ENCODE measurements around the gene CLCN4.

CLCN4 gene

DNA sequence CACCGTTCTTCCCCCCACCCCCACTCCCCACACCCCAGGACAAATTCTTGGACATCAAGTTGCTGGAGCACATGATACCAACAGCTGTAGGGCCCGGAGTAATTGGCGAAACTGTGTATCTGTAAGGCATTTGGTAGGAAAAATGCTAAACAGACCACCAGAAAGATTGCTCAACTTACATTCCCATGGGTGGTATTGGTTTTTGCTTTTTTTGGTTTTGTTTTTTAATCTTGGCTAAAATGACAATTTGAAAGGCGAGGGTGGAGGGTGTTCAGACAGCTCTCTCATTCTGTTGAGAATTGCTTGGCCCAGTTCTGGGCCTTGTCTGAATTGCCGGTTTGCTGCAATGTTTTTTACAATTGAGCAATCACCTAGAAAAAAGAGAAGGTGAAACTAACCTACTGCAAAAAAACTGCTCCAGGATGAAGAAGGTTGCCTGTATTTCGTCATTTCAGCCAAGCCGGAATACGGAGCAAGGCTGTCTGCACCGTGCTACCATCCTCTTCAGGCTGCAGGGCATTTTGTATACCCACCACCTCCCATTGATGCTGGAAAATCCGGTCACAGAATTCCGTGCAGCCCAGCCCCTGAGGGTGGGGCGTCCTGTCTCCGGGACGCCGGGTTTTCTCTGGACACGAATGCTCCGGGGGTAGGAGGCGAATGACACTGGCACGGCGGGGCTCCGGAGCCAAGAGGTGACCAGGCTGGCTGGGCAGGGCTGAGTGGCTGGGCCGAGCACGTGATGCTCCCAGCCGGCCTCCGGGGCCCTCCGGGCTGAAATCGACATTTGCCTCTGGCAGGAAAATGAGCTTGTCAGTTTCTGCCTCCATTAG lies at the start of gene CLCN4:
Gene CLCN4 (plus strand): TSS at position 777 of the 833 bp plus-strand sequence. CDS start 28,058 bp downstream, outside the sequence.
- DNase-seq (ENCODE audit: low read depth) = no peak

GRCh38 chrX:10107483-10107882 lies 49.3 kb upstream of the CLCN4 start:
- DNase-seq (ENCODE audit: low read depth) = no peak

GRCh38 chrX:10108288-10108687 lies 48.5 kb upstream of the CLCN4 start:
- DNase-seq (ENCODE audit: low read depth) = no peak

DNA sequence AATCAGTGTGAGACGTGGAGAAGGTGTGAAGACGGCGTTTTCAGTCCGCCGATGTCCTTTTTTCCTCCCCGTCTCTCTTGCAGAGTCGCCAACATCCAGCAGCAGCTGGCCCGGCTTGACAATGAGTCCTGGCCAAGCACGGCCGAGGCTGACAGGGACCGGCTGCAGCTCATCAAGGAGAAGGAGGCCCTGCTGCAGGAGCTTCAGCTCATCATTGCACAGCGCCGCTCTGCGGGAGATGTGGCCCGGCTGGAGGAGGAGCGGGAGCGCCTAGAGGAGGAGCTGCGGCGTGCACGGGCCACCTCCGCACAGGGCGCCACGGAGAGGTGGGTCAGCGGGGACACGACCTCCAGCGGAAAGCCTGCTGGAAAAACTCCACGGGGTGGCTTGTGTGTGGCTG lies 47.1 kb upstream of the CLCN4 start:
- no peak for DNase-seq (ENCODE audit: low read depth)

- DNase-seq (ENCODE audit: low read depth) = no peak
These were observed 46.3 kb upstream of the CLCN4 start for GRCh38 chrX:10110316-10110935.

DNA sequence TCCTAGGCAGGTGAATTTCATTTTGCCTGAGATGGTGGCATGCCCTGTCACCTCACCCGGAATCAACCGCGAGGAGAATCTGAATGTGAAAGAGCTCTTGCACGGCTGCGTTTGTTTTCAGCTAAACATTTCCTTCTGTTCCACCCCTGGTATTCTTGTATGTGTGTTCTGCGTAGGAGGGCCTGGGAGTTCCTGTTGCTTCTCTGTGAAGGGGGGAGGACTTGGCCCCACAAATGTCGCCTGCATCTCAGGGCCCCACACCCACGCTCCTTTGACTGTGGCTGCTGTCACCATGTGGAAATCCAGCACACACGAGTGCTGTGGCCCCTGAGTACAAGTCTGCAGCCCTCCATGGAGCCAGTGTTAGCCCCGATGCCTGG lies 45.8 kb upstream of the CLCN4 start:
- peak; percentile 54 for DNase-seq (ENCODE audit: low read depth)

DNA sequence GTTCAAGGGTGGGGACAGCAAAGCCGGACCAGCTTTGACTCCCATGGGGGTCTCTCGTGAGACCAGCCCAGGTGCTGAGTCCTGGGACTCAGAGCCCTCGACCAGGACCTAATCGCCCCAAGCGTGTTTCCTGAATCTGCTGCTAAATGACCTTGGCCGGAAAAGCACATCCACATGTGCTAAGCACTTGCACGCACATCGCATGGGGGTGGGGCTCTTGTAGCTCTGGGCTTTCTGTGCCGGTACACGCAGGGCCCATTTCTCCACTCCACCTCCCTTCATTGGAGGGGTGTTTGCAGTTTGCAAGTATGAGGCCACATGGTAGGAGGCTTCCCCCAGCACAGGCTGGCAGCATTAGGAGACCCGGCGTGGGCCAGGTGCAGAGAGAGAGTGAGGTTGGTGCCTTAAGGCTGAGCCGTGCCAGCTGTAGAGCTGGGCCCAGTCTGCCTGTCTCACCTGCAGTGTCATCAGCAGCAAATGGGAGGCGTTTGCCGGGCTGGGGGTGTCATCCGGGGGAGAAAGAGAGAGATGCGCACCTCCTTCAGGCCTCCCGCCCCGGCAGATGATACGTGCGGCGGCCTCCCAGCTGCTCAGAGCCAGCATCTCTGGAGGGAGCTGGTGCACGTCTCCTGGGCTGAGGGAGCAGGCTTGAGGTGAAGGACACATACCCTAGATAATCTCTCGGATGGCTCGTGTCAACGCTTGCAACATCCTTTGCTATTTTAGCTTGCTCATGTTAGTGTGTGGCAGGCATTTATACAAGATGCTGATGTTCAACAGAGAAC lies 45.2 kb upstream of the CLCN4 start:
- peak; percentile 26 for DNase-seq (ENCODE audit: low read depth)

- no peak for DNase-seq (ENCODE audit: low read depth)
These were observed 44.3 kb upstream of the CLCN4 start for GRCh38 chrX:10112510-10112909.

- DNase-seq (ENCODE audit: low read depth) = no peak
These were observed 41.7 kb upstream of the CLCN4 start for GRCh38 chrX:10115082-10115481.

- no peak for DNase-seq (ENCODE audit: low read depth)
These were observed 39.5 kb upstream of the CLCN4 start for GRCh38 chrX:10117301-10117700.

GRCh38 chrX:10117864-10118377 lies 38.9 kb upstream of the CLCN4 start:
- DNase-seq (ENCODE audit: low read depth) = no peak

- no peak for DNase-seq (ENCODE audit: low read depth)
These were observed 38.2 kb upstream of the CLCN4 start for GRCh38 chrX:10118530-10118929.

DNA sequence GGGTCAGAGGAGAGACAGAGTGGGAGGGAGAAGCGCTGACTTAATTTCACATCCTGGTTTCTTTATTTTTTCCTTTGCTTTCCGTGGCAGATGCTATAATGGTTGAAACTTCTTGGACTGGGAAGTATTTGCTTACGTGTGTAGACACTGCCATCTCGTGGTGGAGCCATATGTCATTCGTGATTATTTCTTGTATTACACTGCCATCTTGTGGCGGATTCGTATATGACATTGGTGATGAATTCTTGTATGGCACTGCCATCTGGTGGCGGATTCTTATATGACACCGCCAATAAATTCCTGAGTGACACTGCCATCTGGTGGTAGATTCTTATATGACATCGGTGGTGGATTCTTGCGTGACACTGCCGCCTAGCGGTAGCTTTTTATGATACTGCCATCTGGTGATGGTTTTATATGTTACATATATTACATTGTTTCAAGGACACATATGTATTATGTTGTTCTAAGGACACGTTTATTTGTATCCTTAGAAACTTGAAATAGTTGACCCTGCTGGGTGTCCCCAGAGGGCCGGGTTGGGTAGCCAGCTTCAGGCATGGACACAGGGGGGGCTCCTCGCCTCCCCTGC lies 37.3 kb upstream of the CLCN4 start:
- peak; percentile 57 for DNase-seq (ENCODE audit: low read depth)

DNA sequence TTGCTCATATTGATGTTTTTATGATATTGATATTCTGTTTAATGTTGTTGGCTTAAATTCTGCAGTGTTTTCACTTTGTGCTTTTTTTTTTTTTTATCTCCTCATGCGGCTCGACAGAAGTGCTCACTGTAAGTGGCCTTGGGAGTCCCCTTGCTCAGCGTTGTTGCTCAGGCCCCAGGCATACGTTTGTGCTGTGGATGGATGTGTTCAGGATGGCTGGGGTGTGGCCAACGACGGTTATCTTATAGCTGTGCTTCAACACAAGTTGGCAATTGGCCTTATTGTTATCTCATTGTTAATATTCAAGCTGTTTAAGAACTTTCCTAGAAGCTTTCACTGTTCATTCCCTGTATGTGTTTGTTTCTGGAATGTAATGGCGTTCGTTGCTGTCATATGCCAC lies 36.4 kb upstream of the CLCN4 start:
- no peak for DNase-seq (ENCODE audit: low read depth)

GRCh38 chrX:10120828-10121227 lies 35.9 kb upstream of the CLCN4 start:
- DNase-seq (ENCODE audit: low read depth) = no peak

DNA sequence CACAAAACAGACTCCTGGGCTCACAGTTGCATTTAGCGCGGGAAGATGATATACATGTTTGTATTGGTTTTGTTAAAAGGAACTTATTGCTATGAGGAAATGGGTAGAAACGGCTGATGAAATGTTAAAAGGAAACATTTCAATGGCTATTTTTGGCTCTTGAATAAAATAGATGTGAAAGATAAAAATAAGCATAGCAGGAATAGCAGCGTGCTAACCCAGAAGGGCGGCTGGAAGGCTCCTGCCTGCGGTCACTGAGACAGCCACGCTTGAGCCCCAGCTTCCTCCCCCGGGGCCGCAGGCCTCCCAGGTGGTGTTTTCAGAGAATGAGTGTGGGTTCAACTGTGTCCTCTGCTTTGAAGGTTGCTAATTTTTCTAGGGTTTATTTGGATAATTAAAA lies 35.0 kb upstream of the CLCN4 start:
- no peak for DNase-seq (ENCODE audit: low read depth)

DNA sequence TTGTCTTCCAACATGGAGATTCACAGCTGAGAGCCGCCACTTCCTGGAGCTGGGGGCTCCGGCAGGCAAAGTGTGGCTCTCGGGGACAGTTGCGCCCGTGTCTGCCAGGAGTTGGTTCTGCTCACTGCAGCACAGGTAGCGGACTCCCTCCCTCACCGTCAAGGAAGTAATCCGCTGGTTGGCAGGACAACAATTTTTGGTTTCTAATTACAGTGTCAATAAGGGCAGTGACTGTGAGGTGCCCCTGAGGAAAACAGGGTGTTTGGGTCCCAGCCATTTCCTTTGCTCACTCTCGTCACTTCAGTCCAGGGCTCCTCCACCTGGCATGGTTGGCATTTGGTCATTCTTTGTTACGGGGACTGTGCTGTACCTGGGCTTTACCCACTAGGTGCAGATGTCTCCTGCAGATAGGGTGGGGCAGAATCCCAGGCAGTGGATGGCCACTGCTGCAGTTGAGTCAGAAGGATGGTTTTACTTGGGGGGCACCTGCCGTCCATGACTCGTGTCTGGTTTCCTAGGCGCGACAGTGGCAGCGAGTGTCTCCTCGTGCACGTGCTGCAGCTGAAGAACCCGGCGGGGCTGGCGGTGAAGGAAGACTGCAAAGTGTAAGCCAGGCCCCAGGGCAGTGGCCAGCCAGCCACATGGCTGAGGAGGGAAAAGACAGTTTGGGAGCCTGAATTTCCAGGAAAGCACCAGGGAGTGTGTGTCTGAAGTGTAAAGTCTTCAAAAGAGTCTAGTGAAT lies 32.1 kb upstream of the CLCN4 start:
- DNase-seq (ENCODE audit: low read depth) = no peak

- no peak for DNase-seq (ENCODE audit: low read depth)
These were observed 31.5 kb upstream of the CLCN4 start for GRCh38 chrX:10125248-10125615.

DNA sequence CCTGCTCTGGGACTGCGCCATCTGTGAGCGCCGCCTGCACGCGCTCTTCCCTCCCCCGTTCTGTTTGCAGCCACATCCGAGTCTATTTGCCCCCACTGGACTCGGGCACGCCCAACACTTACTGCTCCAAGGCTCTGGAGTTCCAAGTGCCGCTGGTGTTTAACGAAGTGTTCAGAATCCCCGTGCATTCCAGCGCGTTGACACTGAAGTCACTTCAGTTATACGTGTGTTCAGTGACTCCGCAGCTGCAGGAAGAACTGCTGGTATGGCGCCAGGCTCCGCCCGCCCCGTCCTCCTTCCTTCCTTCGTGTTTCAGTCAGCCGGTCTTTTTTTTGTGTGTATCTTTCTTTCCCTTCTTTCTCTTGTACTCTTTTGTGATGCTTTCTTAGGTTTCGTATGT lies 30.7 kb upstream of the CLCN4 start:
- no peak for DNase-seq (ENCODE audit: low read depth)

- no peak for DNase-seq (ENCODE audit: low read depth)
These were observed 29.9 kb upstream of the CLCN4 start for GRCh38 chrX:10126834-10127233.

GRCh38 chrX:10128386-10128785 lies 28.4 kb upstream of the CLCN4 start:
- DNase-seq (ENCODE audit: low read depth) = no peak

DNA sequence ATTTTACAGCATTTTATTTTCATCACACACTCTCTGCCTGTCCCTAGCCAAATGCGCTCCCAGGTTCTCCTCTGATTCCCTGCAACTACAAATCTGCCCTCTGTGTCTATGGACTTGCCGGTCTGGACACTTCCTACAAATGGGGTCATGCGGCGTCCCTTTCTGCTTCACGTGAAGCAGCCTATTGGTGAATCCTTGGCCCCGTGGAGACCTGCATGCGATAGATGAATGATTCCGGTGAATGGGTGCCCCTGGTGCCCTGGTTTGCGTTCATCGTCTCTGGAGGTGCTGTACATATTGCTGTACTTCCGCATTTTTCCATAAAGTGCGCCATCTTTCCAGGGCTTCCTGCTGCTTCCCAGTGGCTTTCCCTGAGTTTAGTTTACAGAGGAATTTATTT lies 27.5 kb upstream of the CLCN4 start:
- DNase-seq (ENCODE audit: low read depth) = no peak
